IPS-18a (cell line): ENCODE data around the gene SUN1.
"Not testable (repeated sequence)": the region's sequence is repeated elsewhere in the genome, so short reads cannot be mapped to it uniquely, and the experiment has no call there.

Experiments
- H3K27ac ChIP-seq: one replicate; pipeline ENCODE4 v1.5.1; 2013; ENCODE audit warnings: low read length
- H3K27me3 ChIP-seq: one replicate; pipeline ENCODE4 v1.6.1; 2013; ENCODE audit warnings: mild to moderate bottlenecking, low read length; ENCODE audit not compliant: control insufficient read depth, insufficient read depth
- H3K36me3 ChIP-seq: one replicate; pipeline ENCODE4 v1.6.1; 2013; ENCODE audit warnings: low read depth, low read length; ENCODE audit not compliant: control insufficient read depth
- H3K4me1 ChIP-seq: one replicate; pipeline ENCODE4 v1.6.1; 2013; ENCODE audit warnings: low read depth, low read length; ENCODE audit not compliant: control insufficient read depth
- H3K4me3 ChIP-seq: one replicate; pipeline ENCODE4 v1.5.1; 2013; ENCODE audit warnings: low read length
- H3K9ac ChIP-seq: one replicate; pipeline ENCODE4 v1.6.1; 2013; ENCODE audit warnings: mild to moderate bottlenecking, low read length, moderate library complexity
- H3K9me3 ChIP-seq: one replicate; pipeline ENCODE4 v1.6.1; 2013; ENCODE audit warnings: low read depth, low read length; ENCODE audit not compliant: control insufficient read depth

SUN1 gene

GRCh38 chr7:923108-924041, 91.1 kb downstream of the SUN1 start:
- Histone ChIP-seq H3K9me3 (no peaks in the 10 kb centered on the region), H3K36me3 (no peaks in the 10 kb centered on the region), H3K4me1 (no peaks in the 10 kb centered on the region), H3K27ac (no peak overlapping the region), H3K9ac (no peak overlapping the region), H3K27me3 (no peaks in the 10 kb centered on the region), H3K4me3 (no peak overlapping the region)

GRCh38 chr7:924042-924441, 91.8 kb downstream of the SUN1 start:
- not testable (repeated sequence) for H3K27ac ChIP-seq, H3K4me1 ChIP-seq, H3K36me3 ChIP-seq, H3K4me3 ChIP-seq, H3K27me3 ChIP-seq, H3K9me3 ChIP-seq, H3K9ac ChIP-seq
